OCI-LY1 (cell line): ENCODE data around the gene GAB4.

Experiments used
- H2AFZ ChIP-seq: fragments of 200-600 bp; sonication (generic), shearing (Covaris generic); 2 replicates; pipeline ENCODE4 v1.6.0; 2014; ENCODE audit warnings: antibody characterized with exemption, mild to moderate bottlenecking, low read length
- H3F3A ChIP-seq: fragments of 200-600 bp; sonication (generic), shearing (Covaris generic); 2 replicates; pipeline ENCODE4 v1.6.0; 2014; ENCODE audit warnings: mild to moderate bottlenecking, antibody characterized with exemption, low read length, moderate library complexity; ENCODE audit not compliant: insufficient read depth
- H3K27ac ChIP-seq: fragments of 200-600 bp; sonication (generic); 2 replicates; pipeline ENCODE4 v1.5.1; 2014; ENCODE audit warnings: low read length, mixed run types, mild to moderate bottlenecking, low read depth; ENCODE audit not compliant: poor library complexity, severe bottlenecking
- H3K27me3 ChIP-seq: fragments of 200-600 bp; sonication (generic); 2 replicates; pipeline ENCODE4 v1.6.0; 2014; ENCODE audit warnings: antibody characterized with exemption, mild to moderate bottlenecking, low read length, moderate library complexity; ENCODE audit not compliant: insufficient read depth
- H3K36me3 ChIP-seq: fragments of 200-600 bp; sonication (generic); 2 replicates; pipeline ENCODE4 v1.6.1; 2014; ENCODE audit warnings: mild to moderate bottlenecking, antibody characterized with exemption, low read length, moderate library complexity, mixed read lengths; ENCODE audit not compliant: insufficient read depth
- H3K4me1 ChIP-seq: fragments of 200-600 bp; sonication (generic); 2 replicates; pipeline ENCODE4 v1.5.1; 2014; ENCODE audit warnings: mild to moderate bottlenecking, low read length, moderate library complexity; ENCODE audit not compliant: insufficient read depth, severe bottlenecking
- H3K4me2 ChIP-seq: fragments of 200-600 bp; sonication (generic), shearing (Covaris generic); 2 replicates; pipeline ENCODE4 v1.6.1; 2014; ENCODE audit warnings: low read length
- H3K4me3 ChIP-seq: fragments of 200-600 bp; sonication (generic); 2 replicates; pipeline ENCODE4 v1.5.1; 2014; ENCODE audit warnings: low read length, low read depth, mild to moderate bottlenecking, mixed read lengths; ENCODE audit not compliant: poor library complexity, severe bottlenecking
- H3K79me2 ChIP-seq: fragments of 200-600 bp; shearing (Covaris generic); 2 replicates; pipeline ENCODE4 v1.6.1; 2016; ENCODE audit warnings: mixed run types, low read length, mixed read lengths; ENCODE audit not compliant: insufficient read depth
- H3K9ac ChIP-seq: fragments of 200-600 bp; sonication (generic), shearing (Covaris generic); 2 replicates; pipeline ENCODE4 v1.6.1; 2014; ENCODE audit warnings: mild to moderate bottlenecking, low read length, mixed read lengths
- H3K9me2 ChIP-seq: fragments of 200-600 bp; sonication (generic), shearing (Covaris generic); 2 replicates; pipeline ENCODE4 v1.6.1; 2014; ENCODE audit warnings: low read depth, mild to moderate bottlenecking, low read length, mixed read lengths
- H3K9me3 ChIP-seq: fragments of 200-600 bp; shearing (Covaris generic); 2 replicates; pipeline ENCODE4 v1.6.1; 2014; ENCODE audit warnings: low read length, mixed read lengths
- H4K20me1 ChIP-seq: fragments of 200-600 bp; sonication (generic), shearing (Covaris generic); 2 replicates; pipeline ENCODE4 v1.6.0; 2016; ENCODE audit warnings: mild to moderate bottlenecking, low read length; ENCODE audit not compliant: insufficient read depth
- CTCF ChIP-seq: fragments of 200-600 bp; sonication (generic), shearing (Covaris generic); IDR thresholded peaks from 2 replicates; pipeline ENCODE4 v1.5.1; 2017; ENCODE audit warnings: mild to moderate bottlenecking, antibody characterized with exemption, low read length, moderate library complexity, mixed read lengths
- EZH2 ChIP-seq: fragments of 200-600 bp; sonication (generic), shearing (Covaris generic); IDR thresholded peaks from 2 replicates; pipeline ENCODE4 v1.8.0; 2017; ENCODE audit warnings: borderline replicate concordance, mixed run types, mild to moderate bottlenecking, antibody characterized with exemption, low read length, moderate library complexity, mixed read lengths

The GAB4 gene

GRCh38 chr22:16933291-16934282, 74.4 kb downstream of the GAB4 start:
- no peak overlapping the region for H3K4me2 ChIP-seq

GRCh38 chr22:16932577-16932976, 75.4 kb downstream of the GAB4 start:
- H3K4me2 ChIP-seq: no peak overlapping the region
- no peaks in the 10 kb centered on the region for H3K9me2 ChIP-seq
- no peak overlapping the region for H2AFZ ChIP-seq
- no peaks in the 10 kb centered on the region for H3K27me3 ChIP-seq
- no peak overlapping the region for H3K27ac ChIP-seq
- no peaks in the 10 kb centered on the region for H3K79me2 ChIP-seq
- TF ChIP-seq CTCF (no peak; the same call in 1 of the 2 replicates), EZH2 (no peak)
- H3K36me3 ChIP-seq: no peaks in the 10 kb centered on the region
- no peaks in the 10 kb centered on the region for H3F3A ChIP-seq
- H4K20me1 ChIP-seq: no peaks in the 10 kb centered on the region
- no peak overlapping the region for H3K4me3 ChIP-seq
- no peaks in the 10 kb centered on the region for H3K4me1 ChIP-seq
- no peak overlapping the region for H3K9ac ChIP-seq
- no peaks in the 10 kb centered on the region for H3K9me3 ChIP-seq

More at GRCh38 chr22:16933291-16934282, 74.4 kb downstream of the GAB4 start:
- H2AFZ ChIP-seq: no peak overlapping the region
- H3K4me3 ChIP-seq: no peak overlapping the region
- H3K36me3 ChIP-seq: no peaks in the 10 kb centered on the region
- H3K9me3 ChIP-seq: no peaks in the 10 kb centered on the region
- no peaks in the 10 kb centered on the region for H3F3A ChIP-seq
- no peaks in the 10 kb centered on the region for H3K79me2 ChIP-seq
- H4K20me1 ChIP-seq: no peaks in the 10 kb centered on the region
- TF ChIP-seq CTCF (no peak), EZH2 (no peak)
- H3K27me3 ChIP-seq: no peaks in the 10 kb centered on the region
- no peak overlapping the region for H3K9ac ChIP-seq
- H3K27ac ChIP-seq: no peak overlapping the region
- no peaks in the 10 kb centered on the region for H3K9me2 ChIP-seq
- H3K4me1 ChIP-seq: no peaks in the 10 kb centered on the region

DNA sequence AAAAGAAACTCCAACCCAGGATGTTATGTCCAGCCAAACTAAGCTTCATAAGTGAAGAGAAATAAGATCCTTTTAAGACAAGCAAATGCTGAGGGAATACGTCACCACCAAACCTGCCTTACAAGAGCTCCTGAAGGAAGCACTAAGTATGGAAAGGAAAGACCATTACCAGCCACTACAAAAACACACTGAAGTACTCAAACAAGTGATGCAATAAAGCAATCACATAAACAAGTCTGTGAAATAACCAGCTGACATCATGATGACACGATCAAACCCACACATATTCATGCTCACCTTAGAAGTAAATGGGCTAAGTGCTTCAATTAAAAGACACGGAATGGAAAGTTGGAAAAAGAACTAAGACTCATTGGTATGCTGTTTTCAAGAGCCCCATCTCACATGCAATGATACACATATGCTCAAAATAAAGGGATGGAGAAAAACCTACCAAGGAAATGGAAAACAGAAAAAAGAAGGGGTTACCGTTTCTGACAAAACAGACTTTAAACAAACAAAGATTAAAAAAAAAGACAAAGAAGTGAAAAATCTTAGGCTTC, 82.5 kb downstream of the GAB4 start:
- TF ChIP-seq CTCF: no peak
- no peak for TF ChIP-seq EZH2
- H3K4me1 ChIP-seq: peaks cover 9% of the 10 kb centered on the region
- no peak overlapping the region for H3K9ac ChIP-seq
- no peaks in the 10 kb centered on the region for H3K79me2 ChIP-seq
- H3F3A ChIP-seq: no peaks in the 10 kb centered on the region
- H4K20me1 ChIP-seq: no peaks in the 10 kb centered on the region
- no peaks in the 10 kb centered on the region for H3K27me3 ChIP-seq
- no peaks in the 10 kb centered on the region for H3K9me2 ChIP-seq
- no peaks in the 10 kb centered on the region for H3K36me3 ChIP-seq
- H3K4me3 ChIP-seq: no peak overlapping the region
- H2AFZ ChIP-seq: no peak overlapping the region
- H3K4me2 ChIP-seq: no peak overlapping the region
- no peak overlapping the region for H3K27ac ChIP-seq
- H3K9me3 ChIP-seq: no peaks in the 10 kb centered on the region
